ENCODE results near the gene KIAA0586. TPM values are rescaled to one million over a fixed set of nuclear protein-coding genes. Genes with fewer than 3 reads are reported as not detected.

Gene KIAA0586
- total RNA-seq, 2 donors from 2014 or later = 18.0 to 45.7 TPM

DNA sequence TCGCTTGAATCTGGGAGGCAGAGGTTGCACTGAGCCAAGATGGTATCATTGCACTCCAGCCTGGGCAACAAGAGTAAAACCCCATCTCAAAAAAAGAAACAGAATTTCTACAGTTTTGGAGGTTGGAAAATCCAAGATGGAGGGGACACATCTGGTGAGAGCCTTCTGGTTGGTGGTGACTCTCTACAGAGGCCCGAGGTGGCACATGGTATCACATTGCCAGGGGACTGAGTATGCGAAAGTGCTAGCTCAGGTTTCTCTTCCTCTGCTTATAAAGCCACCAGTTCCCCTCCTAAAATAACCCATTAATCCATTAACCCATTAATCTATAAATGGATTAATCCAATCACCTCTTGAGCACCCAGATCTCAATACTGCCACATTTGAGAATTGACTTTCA, 139.5 kb downstream of the KIAA0586 start:
- Histone ChIP-seq H3K27ac (no peak overlapping the region), H3K36me3 (no peaks in the 10 kb centered on the region), H3K4me1 (ENCODE audit: control insufficient read depth in 1 of 2, low read depth in 2 of 2) (peaks cover 0 to 8% of the 10 kb centered on the region in 2 donors), H3K9me3 (no peaks in the 10 kb centered on the region), H3K4me3 (no peak overlapping the region), H3K27me3 (replicated peaks; ENCODE audit: insufficient read depth) (no peaks in the 10 kb centered on the region)
- DNase-seq (ENCODE audit: low spot score) (no peak), ATAC-seq (ENCODE audit: insufficient number of reproducible peaks, low FRiP score, low read depth) (no peak)
- TF ChIP-seq, protein P1, sequence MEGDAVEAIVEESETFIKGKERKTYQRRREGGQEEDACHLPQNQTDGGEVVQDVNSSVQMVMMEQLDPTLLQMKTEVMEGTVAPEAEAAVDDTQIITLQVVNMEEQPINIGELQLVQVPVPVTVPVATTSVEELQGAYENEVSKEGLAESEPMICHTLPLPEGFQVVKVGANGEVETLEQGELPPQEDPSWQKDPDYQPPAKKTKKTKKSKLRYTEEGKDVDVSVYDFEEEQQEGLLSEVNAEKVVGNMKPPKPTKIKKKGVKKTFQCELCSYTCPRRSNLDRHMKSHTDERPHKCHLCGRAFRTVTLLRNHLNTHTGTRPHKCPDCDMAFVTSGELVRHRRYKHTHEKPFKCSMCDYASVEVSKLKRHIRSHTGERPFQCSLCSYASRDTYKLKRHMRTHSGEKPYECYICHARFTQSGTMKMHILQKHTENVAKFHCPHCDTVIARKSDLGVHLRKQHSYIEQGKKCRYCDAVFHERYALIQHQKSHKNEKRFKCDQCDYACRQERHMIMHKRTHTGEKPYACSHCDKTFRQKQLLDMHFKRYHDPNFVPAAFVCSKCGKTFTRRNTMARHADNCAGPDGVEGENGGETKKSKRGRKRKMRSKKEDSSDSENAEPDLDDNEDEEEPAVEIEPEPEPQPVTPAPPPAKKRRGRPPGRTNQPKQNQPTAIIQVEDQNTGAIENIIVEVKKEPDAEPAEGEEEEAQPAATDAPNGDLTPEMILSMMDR (IDR thresholded peaks at IDR 0.05) = no peak

- no peak for DNase-seq (ENCODE audit: low spot score)
- TF ChIP-seq, protein P1 (IDR thresholded peaks at IDR 0.05) = no peak
- no peak overlapping the region for H3K27ac ChIP-seq
Observed at GRCh38 chr14:58568322-58568721, 140.8 kb downstream of the KIAA0586 start.

GRCh38 chr14:58571256-58571655, 143.7 kb downstream of the KIAA0586 start:
- no peaks in the 10 kb centered on the region for H3K9me3 ChIP-seq
- no peak for ATAC-seq (ENCODE audit: insufficient number of reproducible peaks, low FRiP score, low read depth)
- peaks cover 0 to 10% of the 10 kb centered on the region in 2 donors for H3K4me1 ChIP-seq (ENCODE audit: control insufficient read depth in 1 of 2, low read depth in 2 of 2)
- no peak overlapping the region for H3K4me3 ChIP-seq
- TF ChIP-seq, protein P1 (IDR thresholded peaks at IDR 0.05) = no peak
- no peak for DNase-seq (ENCODE audit: low spot score)
- no peak overlapping the region for H3K27ac ChIP-seq
- no peaks in the 10 kb centered on the region for H3K36me3 ChIP-seq
- H3K27me3 ChIP-seq (replicated peaks; ENCODE audit: insufficient read depth) = no peaks in the 10 kb centered on the region

More at GRCh38 chr14:58568322-58568721, 140.8 kb downstream of the KIAA0586 start:
- Histone ChIP-seq H3K27me3 (replicated peaks; ENCODE audit: insufficient read depth) (no peaks in the 10 kb centered on the region), H3K36me3 (no peaks in the 10 kb centered on the region), H3K4me1 (ENCODE audit: control insufficient read depth in 1 of 2, low read depth in 2 of 2) (peaks cover 0 to 10% of the 10 kb centered on the region in 2 donors), H3K4me3 (no peak overlapping the region), H3K9me3 (no peaks in the 10 kb centered on the region)
- no peak for ATAC-seq (ENCODE audit: insufficient number of reproducible peaks, low FRiP score, low read depth)

GRCh38 chr14:58571769-58572472, 144.4 kb downstream of the KIAA0586 start:
- Histone ChIP-seq H3K4me3 (no peak overlapping the region), H3K4me1 (ENCODE audit: control insufficient read depth in 1 of 2, low read depth in 2 of 2) (peaks cover 0 to 10% of the 10 kb centered on the region in 2 donors), H3K27ac (peak overlapping the region; percentile 11 to 21), H3K27me3 (replicated peaks; ENCODE audit: insufficient read depth) (no peaks in the 10 kb centered on the region), H3K9me3 (no peaks in the 10 kb centered on the region), H3K36me3 (no peaks in the 10 kb centered on the region)
- ATAC-seq (ENCODE audit: insufficient number of reproducible peaks, low FRiP score, low read depth) (no peak), DNase-seq (ENCODE audit: low spot score) (no peak)
- TF ChIP-seq, protein P1 (IDR thresholded peaks at IDR 0.05) = no peak

DNA sequence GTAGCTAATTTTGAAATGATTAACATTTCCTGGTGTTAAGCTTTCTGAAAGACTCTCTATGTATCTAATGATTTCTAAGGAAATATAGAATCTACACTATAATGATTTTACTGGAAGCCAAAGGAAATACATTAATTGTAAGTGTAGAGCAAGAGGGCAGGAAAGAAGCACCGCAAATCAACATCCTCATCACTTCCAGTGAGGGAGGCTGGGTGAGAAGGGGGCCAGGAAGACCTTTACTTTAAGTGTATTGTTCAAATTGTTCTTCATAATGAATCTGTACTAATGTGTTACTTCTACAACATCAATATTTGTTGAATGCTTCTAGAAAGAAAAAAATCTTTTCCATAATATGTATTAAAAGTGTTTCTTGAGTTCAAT, 144.9 kb downstream of the KIAA0586 start:
- peaks cover 0 to 10% of the 10 kb centered on the region in 2 donors for H3K4me1 ChIP-seq (ENCODE audit: control insufficient read depth in 1 of 2, low read depth in 2 of 2)
- H3K4me3 ChIP-seq = no peak overlapping the region
- no peak overlapping the region for H3K27ac ChIP-seq
- no peaks in the 10 kb centered on the region for H3K36me3 ChIP-seq
- ATAC-seq (ENCODE audit: insufficient number of reproducible peaks, low FRiP score, low read depth) (no peak), DNase-seq (ENCODE audit: low spot score) (no peak)
- no peaks in the 10 kb centered on the region for H3K9me3 ChIP-seq
- H3K27me3 ChIP-seq (replicated peaks; ENCODE audit: insufficient read depth) = no peaks in the 10 kb centered on the region
- TF ChIP-seq, protein P1 (IDR thresholded peaks at IDR 0.05) = no peak

Measured in thoracic aorta (tissue), 2 donors.